ENCODE data around the gene CFD.

GRCh38 chr19:840519-841206 lies 18.8 kb upstream of the CFD start, which contains the start of gene PRTN3:
- TF ChIP-seq POLR2A (IDR thresholded peaks at IDR 0.05) (no peak), CTCF (IDR thresholded peaks at IDR 0.05) (no peak)

Measured in esophagus squamous epithelium (tissue), 4 donors.